ENCODE data around the gene KRTAP17-1. TPM values are rescaled to one million over a fixed set of nuclear protein-coding genes. Genes with fewer than 3 reads are reported as not detected.

The KRTAP17-1 gene
- polyA plus RNA-seq, 1 experiment = not detected

GRCh38 chr17:41338961-41339485 lies 23.5 kb upstream of the KRTAP17-1 start:
- Histone ChIP-seq H3K4me3 (ENCODE audit: low read depth, low read length) (no peak overlapping the region), H3K27ac (ENCODE audit: low read depth, low read length) (no peak overlapping the region), H3K9me3 (ENCODE audit: control insufficient read depth, insufficient read depth, low read length) (peaks cover 19% of the 10 kb centered on the region), H3K27me3 (ENCODE audit: control insufficient read depth, insufficient read depth, low read length) (no peaks in the 10 kb centered on the region)
- ChIA-PET CTCF (interaction anchor here (1.5 to 1.7 kb wide), 2 partner anchors 9 to 17 kb away, joined by 4 to 9 read pairs; no protein-coding TSS in a partner anchor), POLR2A (no interaction called here)
- DNase-seq (ENCODE audit: low read depth, low spot score) = no peak
- TF ChIP-seq CTCF (IDR thresholded peaks at IDR 0.05; ENCODE audit: low read depth, low read length) = no peak

- Histone ChIP-seq H3K9me3 (ENCODE audit: control insufficient read depth, insufficient read depth, low read length) (no peaks in the 10 kb centered on the region; the same call in 1 of the 2 replicates), H3K27ac (ENCODE audit: low read depth, low read length) (no peak overlapping the region), H3K4me3 (ENCODE audit: low read depth, low read length) (no peak overlapping the region), H3K27me3 (ENCODE audit: control insufficient read depth, insufficient read depth, low read length) (no peaks in the 10 kb centered on the region)
- DNase-seq (ENCODE audit: low read depth, low spot score) = no peak
- no peak for TF ChIP-seq CTCF (IDR thresholded peaks at IDR 0.05; ENCODE audit: low read depth, low read length)
- POLR2A ChIA-PET = no interaction called here
- CTCF ChIA-PET = no interaction called here
Measured at GRCh38 chr17:41335747-41336146, 20.2 kb upstream of the KRTAP17-1 start.

- CTCF ChIA-PET = interaction anchor here (2.2 kb wide), 1 partner anchor 13 kb away, joined by 10 read pairs; no protein-coding TSS in a partner anchor
- TF ChIP-seq CTCF (IDR thresholded peaks at IDR 0.05; ENCODE audit: low read depth, low read length) = no peak
Measured at GRCh38 chr17:41334385-41335305, 19.1 kb upstream of the KRTAP17-1 start.

GRCh38 chr17:41333836-41334235 lies 18.3 kb upstream of the KRTAP17-1 start:
- TF ChIP-seq CTCF (IDR thresholded peaks at IDR 0.05; ENCODE audit: low read depth, low read length) = no peak
- no peaks in the 10 kb centered on the region for H3K27me3 ChIP-seq (ENCODE audit: control insufficient read depth, insufficient read depth, low read length)
- no peak overlapping the region for H3K27ac ChIP-seq (ENCODE audit: low read depth, low read length)
- ChIA-PET CTCF (interaction anchor here (0.9 to 2.2 kb wide), 2 partner anchors 12 to 215 kb away, joined by 3 to 10 read pairs; no protein-coding TSS in a partner anchor), POLR2A (no interaction called here)
- H3K4me3 ChIP-seq (ENCODE audit: low read depth, low read length) = no peak overlapping the region
- H3K9me3 ChIP-seq (ENCODE audit: control insufficient read depth, insufficient read depth, low read length) = no peaks in the 10 kb centered on the region; the same call in 1 of the 2 replicates
- no peak for DNase-seq (ENCODE audit: low read depth, low spot score)

More at GRCh38 chr17:41334385-41335305, 19.1 kb upstream of the KRTAP17-1 start:
- DNase-seq (ENCODE audit: low read depth, low spot score) = no peak
- H3K27me3 ChIP-seq (ENCODE audit: control insufficient read depth, insufficient read depth, low read length) = no peaks in the 10 kb centered on the region
- POLR2A ChIA-PET = no interaction called here
- no peak overlapping the region for H3K4me3 ChIP-seq (ENCODE audit: low read depth, low read length)
- no peaks in the 10 kb centered on the region; the same call in 1 of the 2 replicates for H3K9me3 ChIP-seq (ENCODE audit: control insufficient read depth, insufficient read depth, low read length)
- H3K27ac ChIP-seq (ENCODE audit: low read depth, low read length) = no peak overlapping the region

- no peak for DNase-seq (ENCODE audit: low read depth, low spot score)
- POLR2A ChIA-PET = no interaction called here
- H3K9me3 ChIP-seq (ENCODE audit: control insufficient read depth, insufficient read depth, low read length) = no peaks in the 10 kb centered on the region; the same call in 1 of the 2 replicates
- no peaks in the 10 kb centered on the region for H3K27me3 ChIP-seq (ENCODE audit: control insufficient read depth, insufficient read depth, low read length)
- TF ChIP-seq CTCF (IDR thresholded peaks at IDR 0.05; ENCODE audit: low read depth, low read length) = no peak
- no peak overlapping the region for H3K4me3 ChIP-seq (ENCODE audit: low read depth, low read length)
- CTCF ChIA-PET = interaction anchor here (0.9 to 2.2 kb wide), 2 partner anchors 11 to 216 kb away, joined by 3 to 10 read pairs; no protein-coding TSS in a partner anchor
- H3K27ac ChIP-seq (ENCODE audit: low read depth, low read length) = no peak overlapping the region
Measured at GRCh38 chr17:41333098-41333497, 17.6 kb upstream of the KRTAP17-1 start.

Data from AG04450 (cell line).